ENCODE results near the gene ZBTB14. TPM values are rescaled to one million over a fixed set of nuclear protein-coding genes. Genes with fewer than 3 reads are reported as not detected.

ZBTB14 gene
- 28.1 and 29.6 TPM in 2 replicates for total RNA-seq (2014; rRNA removed; shearing (Covaris generic))
- total RNA-seq (2022): 33.9 and 37.8 TPM in 2 replicates
- Bru-seq, nascent RNA: percentile 81 among the genes with signal in this experiment
- BruChase-seq, experiment 1, labeled RNA remaining after a 6-hour chase: percentile 65 among the genes with signal in this experiment
- percentile 85 among the genes with signal in this experiment for BruChase-seq, experiment 2, labeled RNA remaining after a 2-hour chase
- long read RNA-seq, transcript ZBTB14-202 (3 exons, 1,814 nt): major isoform, 33 of 89 reads
- long read RNA-seq, transcript ZBTB14-208 (4 exons, 3,350 nt): minor isoform, 9 of 89 reads
- long read RNA-seq, transcript ZBTB14-206 (2 exons, 531 nt): minor isoform, 5 of 89 reads
- long read RNA-seq, transcript ZBTB14-203 (4 exons, 442 nt): minor isoform, 14 of 89 reads
- long read RNA-seq, partial matches to known transcripts: 3 of 89 reads
- long read RNA-seq, other reads (novel, unspliced or antisense): 24 of 89 reads

GRCh38 chr18:5295231-5295920 is at the start of gene ZBTB14:
TSS of gene ZBTB14 (minus strand) at chr18:5295726. CDS start at chr18:5293246, 2,480 bp downstream.
- ChIA-PET CTCF (ENCODE audit: unreplicated experiment) (interaction anchor here (0.6 kb wide), 1 partner anchor 217 kb away, joined by 3 read pairs; no protein-coding TSS in a partner anchor), POLR2A (interaction anchor here (0.6 to 4.8 kb wide), 12 partner anchors 7 to 1380 kb away, joined by 3 to 56 read pairs (median 4); no protein-coding TSS in a partner anchor)
- Histone ChIP-seq H3K4me1 (ENCODE audit: insufficient read depth, low read length, poor library complexity, severe bottlenecking) (peaks cover 49% of the 10 kb centered on the region), H3K4me3 (ENCODE audit: low read depth, low read length, poor library complexity, severe bottlenecking) (peak within 1 kb of the TSS; percentile 86), H3K79me2 (ENCODE audit: insufficient read depth, low read depth, low read length) (peaks cover 40% of the 10 kb centered on the region), H3K36me3 (ENCODE audit: insufficient read depth, low read length) (peaks cover 31% of the 10 kb centered on the region), H3K27ac (ENCODE audit: low read depth, low read length, poor library complexity, severe bottlenecking) (peak within 1 kb of the TSS; percentile 92), H3K4me2 (ENCODE audit: low read length) (peak within 1 kb of the TSS; percentile 98), H3K9me2 (ENCODE audit: insufficient read depth, low read length) (no peaks in the 10 kb centered on the region), H3K9me3 (ENCODE audit: low read length) (no peaks in the 10 kb centered on the region), H2AFZ (ENCODE audit: low read length) (peak within 1 kb of the TSS; percentile 84), H4K20me1 (ENCODE audit: insufficient read depth, low read length) (no peaks in the 10 kb centered on the region)
- BruUV-seq (replicated peaks): no TSS peak
- intact Hi-C loops (cut with micrococcal nuclease; ENCODE audit: unreplicated experiment): loop anchor here (5.0 to 10.0 kb wide), 3 partner anchors 128 to 1381 kb away; no protein-coding TSS in a partner anchor
- DNase-seq (ENCODE audit: low spot score): peak; percentile 79
- TF ChIP-seq EZH2phosphoT487 (IDR thresholded peaks at IDR 0.05; ENCODE audit: borderline replicate concordance, low read depth, low read length) (no peak), CTCF (conservative IDR thresholded peaks at IDR 0.05; ENCODE audit: low read length) (no peak)

- no TSS peak for BruUV-seq (replicated peaks)
- no peaks in the 10 kb centered on the region for H3K9me3 ChIP-seq (ENCODE audit: low read length)
Observed at GRCh38 chr18:5339202-5339834, 43.8 kb upstream of the ZBTB14 start.

More at GRCh38 chr18:5339202-5339834, 43.8 kb upstream of the ZBTB14 start:
- no peaks in the 10 kb centered on the region for H3K4me1 ChIP-seq (ENCODE audit: insufficient read depth, low read length, poor library complexity, severe bottlenecking)
- no peaks in the 10 kb centered on the region for H3K9me2 ChIP-seq (ENCODE audit: insufficient read depth, low read length)
- no peak for TF ChIP-seq CTCF (conservative IDR thresholded peaks at IDR 0.05; ENCODE audit: low read length)
- no peak for TF ChIP-seq EZH2phosphoT487 (IDR thresholded peaks at IDR 0.05; ENCODE audit: borderline replicate concordance, low read depth, low read length)
- no peaks in the 10 kb centered on the region for H3K36me3 ChIP-seq (ENCODE audit: insufficient read depth, low read length)
- DNase-seq (ENCODE audit: low spot score): no peak
- intact Hi-C loops (cut with micrococcal nuclease; ENCODE audit: unreplicated experiment): no loop called here
- no peak overlapping the region for H2AFZ ChIP-seq (ENCODE audit: low read length)
- H3K79me2 ChIP-seq (ENCODE audit: insufficient read depth, low read depth, low read length): no peaks in the 10 kb centered on the region
- H3K4me3 ChIP-seq (ENCODE audit: low read depth, low read length, poor library complexity, severe bottlenecking): no peak overlapping the region
- H4K20me1 ChIP-seq (ENCODE audit: insufficient read depth, low read length): no peaks in the 10 kb centered on the region
- ChIA-PET CTCF (ENCODE audit: unreplicated experiment) (no interaction called here), POLR2A (no interaction called here)
- H3K4me2 ChIP-seq (ENCODE audit: low read length): no peak overlapping the region
- no peak overlapping the region for H3K27ac ChIP-seq (ENCODE audit: low read depth, low read length, poor library complexity, severe bottlenecking)
